Measurements from ENCODE around the gene C14orf180.

Gene C14orf180

GRCh38 chr14:104639471-104639870 is 59.9 kb downstream of the C14orf180 start:
- Histone ChIP-seq H3K36me3 (no peaks in the 10 kb centered on the region), H3K27me3 (no peaks in the 10 kb centered on the region), H3K4me3 (ENCODE audit: low read depth, low read length) (no peak overlapping the region), H3K9me3 (no peaks in the 10 kb centered on the region), H3K4me1 (peaks cover 12% of the 10 kb centered on the region)
- no peak for DNase-seq
- TF ChIP-seq CTCF (IDR thresholded peaks at IDR 0.05; ENCODE audit: low read depth, low read length) = no peak

All from BE2C (cell line).